Stimulated activated naive CD8-positive, alpha-beta T cell treated with anti-CD3 and anti-CD28 coated beads, Interleukin-15, Interleukin-2, amounts not matched to agents 100 U/mL and 50 U/mL, for 24 hours (primary cell): Measurements from ENCODE around the gene PKP3.
"Not testable (repeated sequence)": the region's sequence is repeated elsewhere in the genome, so short reads cannot be mapped to it uniquely, and the experiment has no call there.

Experiments
- ATAC-seq: fragments of 150-1000 bp; cut with Tn5 transposase; one replicate; pipeline ENCODE4 v1.10.0; 2021
- DNase-seq: peaks from one replicate; pipeline ENCODE4 v3.0.0; 2021

PKP3 gene

GRCh38 chr11:412641-413119 lies 18.7 kb downstream of the PKP3 start:
- no peak for ATAC-seq
- no peak for DNase-seq

- ATAC-seq (no peak), DNase-seq (peak; percentile 9)
These were observed 19.4 kb downstream of the PKP3 start for GRCh38 chr11:413120-414081.

- DNase-seq (no peak), ATAC-seq (peak; percentile 21)
These were observed 20.4 kb downstream of the PKP3 start for GRCh38 chr11:414318-414857.

GRCh38 chr11:415640-416041 lies 21.6 kb downstream of the PKP3 start:
- DNase-seq (peak; percentile 30), ATAC-seq (no peak)

- DNase-seq (no peak), ATAC-seq (peak; percentile 1)
These were observed 22.2 kb downstream of the PKP3 start for GRCh38 chr11:416051-416756.

- ATAC-seq: peak; percentile 21
- DNase-seq: peak; percentile 55
These were observed 23.0 kb downstream of the PKP3 start for GRCh38 chr11:416757-417621.

GRCh38 chr11:417652-418342 lies 23.8 kb downstream of the PKP3 start:
- ATAC-seq: no peak
- peak; percentile 6 for DNase-seq

- ATAC-seq: no peak
These were observed 24.6 kb downstream of the PKP3 start for GRCh38 chr11:418343-419247.

GRCh38 chr11:419248-420005 lies 25.4 kb downstream of the PKP3 start:
- no peak for ATAC-seq
- no peak for DNase-seq

More at GRCh38 chr11:418343-419247, 24.6 kb downstream of the PKP3 start:
- DNase-seq: peak; percentile 7

GRCh38 chr11:420054-420910 lies 26.3 kb downstream of the PKP3 start:
- no peak for ATAC-seq
- DNase-seq: no peak

GRCh38 chr11:420911-421321 lies 26.9 kb downstream of the PKP3 start:
- ATAC-seq (no peak), DNase-seq (no peak)

- ATAC-seq: no peak
- DNase-seq: no peak
These were observed 28.2 kb downstream of the PKP3 start for GRCh38 chr11:422249-422656.

GRCh38 chr11:424232-424631 lies 30.2 kb downstream of the PKP3 start:
- ATAC-seq: no peak
- DNase-seq: no peak

- not testable (repeated sequence) for ATAC-seq, DNase-seq
These were observed 30.8 kb downstream of the PKP3 start for GRCh38 chr11:424766-425165.

- DNase-seq (no peak), ATAC-seq (no peak)
These were observed 31.3 kb downstream of the PKP3 start for GRCh38 chr11:425301-425700.

GRCh38 chr11:426851-427250 lies 32.8 kb downstream of the PKP3 start:
- ATAC-seq: no peak

GRCh38 chr11:428295-428694 lies 34.3 kb downstream of the PKP3 start:
- ATAC-seq (no peak), DNase-seq (no peak)

More at GRCh38 chr11:426851-427250, 32.8 kb downstream of the PKP3 start:
- no peak for DNase-seq

GRCh38 chr11:429391-429790 lies 35.4 kb downstream of the PKP3 start:
- DNase-seq (no peak), ATAC-seq (no peak)
